CD4-positive, alpha-beta T cell treated with Interferon gamma for 1 hour (primary cell): ENCODE results near the gene TMEM181.
A peak's percentile ranks its signal among the peaks of the same experiment; 100 is the strongest.
"Not testable (repeated sequence)": the region's sequence is repeated elsewhere in the genome, so short reads cannot be mapped to it uniquely, and the experiment has no call there.

Experiments used
- DNase-seq: peaks from one replicate; pipeline ENCODE4 v3.0.0-alpha.2; 2020

Gene TMEM181, protein sequence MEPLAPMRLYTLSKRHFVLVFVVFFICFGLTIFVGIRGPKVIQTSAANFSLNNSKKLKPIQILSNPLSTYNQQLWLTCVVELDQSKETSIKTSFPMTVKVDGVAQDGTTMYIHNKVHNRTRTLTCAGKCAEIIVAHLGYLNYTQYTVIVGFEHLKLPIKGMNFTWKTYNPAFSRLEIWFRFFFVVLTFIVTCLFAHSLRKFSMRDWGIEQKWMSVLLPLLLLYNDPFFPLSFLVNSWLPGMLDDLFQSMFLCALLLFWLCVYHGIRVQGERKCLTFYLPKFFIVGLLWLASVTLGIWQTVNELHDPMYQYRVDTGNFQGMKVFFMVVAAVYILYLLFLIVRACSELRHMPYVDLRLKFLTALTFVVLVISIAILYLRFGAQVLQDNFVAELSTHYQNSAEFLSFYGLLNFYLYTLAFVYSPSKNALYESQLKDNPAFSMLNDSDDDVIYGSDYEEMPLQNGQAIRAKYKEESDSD

DNA sequence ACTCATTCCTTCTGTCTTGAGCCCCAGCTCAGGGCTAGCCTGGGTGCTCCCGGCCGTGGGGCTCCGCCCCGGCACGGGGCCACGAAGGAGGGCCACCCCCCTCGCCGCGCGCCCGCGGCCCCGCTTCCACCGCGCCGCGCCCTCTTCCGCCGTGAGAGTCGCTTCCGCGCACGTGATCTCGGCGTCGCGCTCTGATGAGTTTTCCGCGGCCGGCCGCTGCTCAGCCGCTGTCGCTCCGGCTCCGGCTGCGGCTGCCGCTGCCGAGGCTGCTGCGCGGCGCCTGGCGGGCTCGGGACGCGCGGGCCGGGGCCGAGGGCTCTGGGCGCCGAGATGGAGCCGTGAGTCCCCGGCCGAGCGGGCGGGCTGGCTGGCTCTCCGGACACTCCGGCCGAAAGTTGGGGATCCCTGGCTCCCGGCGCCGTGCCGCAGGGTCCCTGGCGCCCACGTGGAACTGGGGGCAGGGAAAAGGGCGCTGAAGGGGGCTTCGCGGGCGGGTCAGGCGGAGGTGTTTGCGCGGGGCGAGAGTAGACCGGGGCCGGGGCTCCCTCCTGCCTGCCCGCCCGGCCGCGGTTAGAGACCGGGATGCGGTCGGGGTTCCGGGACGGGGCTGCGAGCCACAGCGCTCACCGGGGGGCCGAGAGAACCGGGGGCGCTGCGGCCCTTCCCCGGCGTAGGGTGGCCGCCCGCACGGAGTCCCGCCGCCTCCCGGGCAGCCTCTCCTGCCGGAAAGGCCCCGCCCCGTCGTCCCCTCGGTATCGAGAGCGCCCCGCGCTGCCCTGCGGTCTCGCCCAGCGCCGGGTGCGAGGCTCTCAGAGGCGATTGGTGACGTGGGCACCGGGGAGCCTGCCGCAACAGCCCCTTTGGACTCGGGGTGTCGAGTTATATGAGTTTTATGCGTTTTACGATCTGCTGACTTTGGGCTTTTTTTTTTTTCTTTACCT is at the start of gene TMEM181:
Gene TMEM181 (plus strand): TSS at position 197 of the 941 bp plus-strand sequence. CDS start 134 bp downstream, at position 331.
- DNase-seq: peak; percentile 85

GRCh38 chr6:158512809-158513208 is 47.1 kb upstream of the TMEM181 start:
- DNase-seq: no peak

GRCh38 chr6:158514176-158514575 is 45.7 kb upstream of the TMEM181 start:
- no peak for DNase-seq

- no peak for DNase-seq
Observed at GRCh38 chr6:158514991-158515390, 44.9 kb upstream of the TMEM181 start.

DNA sequence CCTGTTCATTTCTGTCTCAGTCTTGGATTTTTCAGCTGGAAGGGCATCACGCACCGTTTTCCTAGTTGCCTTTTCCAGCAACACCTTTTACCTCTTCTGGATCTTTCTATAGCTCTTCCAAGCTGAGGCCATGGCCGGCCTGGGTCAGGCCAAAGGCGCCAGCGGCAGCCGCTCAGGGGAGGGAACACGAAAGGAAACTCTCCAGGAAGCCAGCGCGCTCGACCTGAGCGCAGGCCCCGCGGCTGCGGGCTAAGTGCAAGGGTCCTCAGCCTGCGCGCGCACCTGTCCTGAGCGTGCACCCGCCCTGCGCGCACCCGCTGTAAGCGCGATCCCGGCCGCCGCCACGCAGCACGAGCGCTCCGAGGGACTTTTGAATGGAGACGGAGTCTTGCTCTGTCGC is 43.8 kb upstream of the TMEM181 start:
- no peak for DNase-seq

GRCh38 chr6:158517038-158517437 is 42.9 kb upstream of the TMEM181 start:
- no peak for DNase-seq

GRCh38 chr6:158517581-158517980 is 42.3 kb upstream of the TMEM181 start:
- no peak for DNase-seq

GRCh38 chr6:158518191-158519127 is 41.4 kb upstream of the TMEM181 start:
- peak; percentile 53 for DNase-seq

DNA sequence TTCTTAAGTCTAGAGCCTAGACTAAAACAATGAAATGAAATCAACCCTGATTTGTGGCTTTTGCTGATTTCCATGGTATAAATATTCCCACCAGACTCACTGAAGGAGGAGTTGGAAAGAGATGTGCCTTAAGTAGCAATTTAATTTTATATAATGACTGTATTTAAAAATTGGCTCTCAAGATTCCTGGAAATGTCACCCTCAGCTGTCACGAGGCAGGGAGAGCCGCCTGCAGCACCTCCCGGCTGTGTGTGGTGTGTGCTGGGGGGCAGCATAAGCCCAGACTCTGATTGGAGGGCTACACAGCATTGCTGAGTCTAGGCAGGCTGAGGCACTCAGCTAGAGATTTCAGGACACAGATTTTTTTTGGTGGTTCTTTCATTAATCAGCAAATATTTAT is 40.6 kb upstream of the TMEM181 start:
- no peak for DNase-seq

DNA sequence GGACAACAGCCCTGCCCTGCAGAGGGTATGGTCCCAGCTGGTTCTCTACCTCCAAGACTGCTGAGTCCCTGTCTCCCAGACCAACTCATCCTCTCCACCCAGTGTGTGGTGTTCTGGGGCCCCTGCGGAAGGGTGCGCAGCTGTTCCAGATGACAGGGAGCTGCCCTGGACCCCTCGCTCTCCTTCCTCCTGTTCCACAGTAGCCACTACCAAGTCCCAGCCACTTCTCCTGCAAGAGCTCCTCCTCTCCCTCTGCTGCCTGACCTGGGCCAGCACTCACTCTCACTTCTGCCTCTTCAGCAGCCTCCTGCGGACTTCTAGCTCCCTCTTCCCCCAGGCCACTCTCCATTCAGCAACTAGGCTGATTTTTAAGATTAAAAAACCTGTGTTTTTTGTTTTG is 40.1 kb upstream of the TMEM181 start:
- DNase-seq: no peak

DNA sequence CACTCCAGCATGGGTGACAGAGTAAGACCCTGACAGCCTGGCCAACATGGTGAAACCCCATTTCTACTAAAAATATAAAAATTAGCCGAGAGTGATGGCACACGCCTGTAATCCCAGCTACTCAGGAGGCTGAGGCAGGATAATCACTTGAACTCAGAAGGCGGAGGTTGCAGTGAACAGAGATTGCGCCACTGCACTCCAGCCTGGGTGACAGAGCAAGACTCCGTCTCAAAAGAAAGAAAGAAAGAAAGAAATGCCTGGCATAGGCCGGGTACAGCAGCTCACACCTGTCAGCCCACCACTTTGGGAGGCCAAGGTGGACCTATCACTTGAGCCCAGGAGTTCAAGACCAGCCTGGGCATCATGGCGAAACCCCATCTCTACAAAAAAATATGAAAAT is 38.9 kb upstream of the TMEM181 start:
- DNase-seq: not testable (repeated sequence)

DNA sequence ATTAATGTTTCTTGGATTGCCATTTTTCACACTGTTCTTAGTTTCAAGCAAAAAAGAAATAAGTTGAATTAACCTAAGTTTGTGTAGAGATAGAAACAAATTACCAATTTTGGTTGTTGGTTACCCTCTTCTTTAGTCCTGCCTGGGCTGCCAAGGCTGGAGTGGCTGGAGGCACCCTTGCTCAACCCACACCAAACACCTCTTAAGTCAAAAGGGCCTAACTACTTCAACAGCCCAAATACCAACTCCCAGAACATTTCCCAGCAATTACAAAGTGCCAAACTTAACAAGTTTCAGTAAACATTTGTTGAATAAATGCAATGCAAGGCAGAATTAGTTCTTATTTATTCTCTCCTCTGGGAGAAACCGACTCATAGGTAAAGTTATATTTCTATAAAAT is 38.1 kb upstream of the TMEM181 start:
- no peak for DNase-seq

DNA sequence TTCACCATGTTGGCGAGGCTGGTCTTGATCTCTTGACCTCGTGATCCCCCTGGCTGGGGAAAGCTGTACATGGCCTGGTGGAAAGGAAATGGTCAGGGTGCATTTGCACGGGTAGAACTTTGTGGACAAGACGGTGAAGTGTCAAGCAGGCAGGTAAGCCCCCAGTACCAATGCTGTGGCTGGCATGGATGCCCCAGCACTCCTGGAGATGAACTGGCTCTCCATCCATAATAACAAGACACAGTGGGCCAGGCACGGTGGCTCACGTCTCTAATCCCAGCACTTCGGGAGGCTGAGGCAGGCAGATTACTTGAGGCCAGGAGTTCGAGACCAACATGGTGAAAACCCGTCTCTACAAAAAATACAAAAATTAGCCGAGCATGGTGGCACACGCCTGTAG is 37.3 kb upstream of the TMEM181 start:
- DNase-seq: no peak

DNA sequence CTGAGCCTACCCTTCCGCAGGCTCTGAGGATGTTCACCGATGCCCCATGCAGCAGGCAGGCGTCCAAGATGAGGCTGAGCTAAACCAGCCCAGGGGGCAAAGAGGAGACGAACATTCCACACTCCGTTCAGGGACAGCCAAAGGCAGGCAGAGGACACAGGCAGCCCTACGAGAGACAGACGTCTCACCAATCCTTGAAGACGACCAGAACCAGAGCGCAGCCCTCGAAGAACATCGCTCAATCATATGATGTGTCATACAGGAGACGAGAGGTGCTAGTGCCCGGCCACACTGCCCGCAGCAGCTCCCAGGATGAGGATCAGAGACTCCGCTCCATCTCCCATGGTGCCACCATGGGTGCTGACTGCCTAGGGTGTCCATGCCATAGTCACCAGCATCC is 35.6 kb upstream of the TMEM181 start:
- DNase-seq: no peak

- not testable (repeated sequence) for DNase-seq
Observed at GRCh38 chr6:158527858-158528257, 32.0 kb upstream of the TMEM181 start.

DNA sequence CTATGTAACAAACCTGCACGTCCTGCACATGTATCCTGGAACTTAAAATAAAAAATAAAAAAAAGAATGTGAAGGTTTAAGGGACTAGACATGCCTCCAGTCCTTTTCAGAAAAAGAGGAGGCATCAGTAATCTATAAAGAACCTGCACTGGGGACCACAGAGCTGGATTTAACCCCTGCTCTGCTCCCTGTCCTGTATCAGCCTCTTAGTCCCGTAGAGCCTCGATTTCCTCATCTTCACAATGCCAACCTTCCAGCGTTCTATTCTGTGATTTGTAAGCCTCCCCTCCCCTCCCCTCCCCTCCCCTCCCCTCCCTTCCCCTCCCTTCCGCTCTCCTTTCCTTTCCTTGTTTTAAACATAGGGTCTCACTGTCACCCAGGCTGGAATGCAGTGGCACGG is 31.1 kb upstream of the TMEM181 start:
- DNase-seq: no peak

DNA sequence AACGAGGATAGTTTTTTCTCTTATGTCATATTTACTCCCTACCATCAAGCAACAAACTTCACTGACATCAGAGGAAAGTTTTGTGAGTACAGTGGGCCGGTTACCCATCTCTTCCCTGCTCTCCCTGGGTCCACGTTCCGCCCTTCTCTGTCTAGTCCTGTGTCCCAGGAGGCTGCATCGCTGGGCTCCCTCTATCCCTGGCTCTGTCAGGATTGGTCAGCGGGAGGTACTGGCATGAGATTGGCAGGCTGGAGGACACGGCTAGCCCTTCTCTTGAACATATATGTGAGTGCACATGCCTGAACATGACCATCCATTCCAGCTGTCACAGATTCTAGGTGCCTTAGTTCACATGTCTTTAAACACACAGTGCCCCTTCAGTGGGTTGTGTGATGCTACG is 30.3 kb upstream of the TMEM181 start:
- DNase-seq: no peak

DNA sequence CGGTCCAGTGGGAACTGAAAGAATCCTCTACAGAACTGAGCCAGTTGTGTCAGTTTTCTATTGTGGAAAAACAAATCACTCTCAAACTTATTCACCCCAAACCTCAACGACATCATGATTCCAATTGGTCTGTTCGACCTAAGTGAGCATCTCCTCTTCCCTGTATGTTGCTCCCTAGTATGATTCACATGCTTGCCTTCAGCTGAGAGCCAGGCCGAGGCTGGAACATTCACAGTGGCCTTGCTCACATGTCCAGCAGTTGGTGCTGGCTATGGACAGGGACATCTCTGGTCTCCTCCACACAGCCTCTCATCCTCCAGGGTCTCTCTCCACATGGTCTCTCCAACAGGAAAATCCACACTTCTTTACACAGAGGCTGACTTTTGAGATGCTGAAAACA is 28.3 kb upstream of the TMEM181 start:
- DNase-seq: no peak

GRCh38 chr6:158531970-158532369 is 27.9 kb upstream of the TMEM181 start:
- DNase-seq: no peak

DNA sequence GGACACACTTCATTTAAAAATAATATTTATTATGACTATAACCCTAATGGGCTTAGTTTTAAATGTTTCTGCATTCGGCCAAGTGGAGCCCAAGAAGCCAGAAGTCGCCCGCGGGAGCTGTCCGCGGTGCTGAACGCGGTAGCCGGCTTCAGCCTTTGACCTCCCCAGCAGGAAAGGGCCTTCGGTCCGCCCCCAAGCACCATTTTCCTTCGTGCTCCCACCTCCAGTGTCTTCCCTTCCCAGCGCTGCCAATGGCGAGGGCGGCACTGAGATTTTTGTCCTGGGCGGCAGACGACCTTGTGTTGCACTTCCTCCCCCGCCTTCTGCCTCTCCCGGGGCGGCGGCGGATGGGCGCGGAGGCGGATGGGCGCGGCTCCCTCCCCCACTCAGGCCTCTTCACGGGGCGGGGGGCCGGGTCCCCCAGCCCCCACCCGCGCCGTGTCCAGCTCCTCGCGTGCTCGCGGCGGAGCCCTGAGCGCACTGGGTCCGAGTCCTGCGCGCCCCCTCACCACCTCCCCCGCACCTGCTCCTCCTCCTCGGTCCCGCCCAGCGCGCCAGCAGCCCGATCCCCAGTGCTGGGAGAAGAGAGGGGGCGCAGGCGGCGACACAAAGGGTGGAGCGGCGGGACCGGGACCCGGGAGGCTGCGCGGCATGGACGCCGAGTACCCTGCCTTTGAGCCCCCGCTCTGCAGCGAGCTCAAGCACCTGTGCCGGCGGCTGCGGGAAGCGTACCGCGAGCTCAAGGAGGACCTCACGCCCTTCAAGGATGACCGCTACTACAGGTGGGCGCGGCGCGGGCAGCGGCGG is 23.6 kb upstream of the TMEM181 start:
- DNase-seq: peak; percentile 46
